PFSK-1 (cell line): ENCODE results near the gene INPP4B.

ENCODE experiments used
- FOXP2 ChIP-seq: optimal IDR thresholded peaks from 2 replicates; pipeline ENCODE3; 2011; ENCODE audit warnings: borderline replicate concordance, control low read depth, inconsistent platforms; ENCODE audit not compliant: insufficient read depth; ENCODE audit errors: extremely low read length, extremely low read depth
- POLR2AphosphoS5 ChIP-seq: IDR thresholded peaks from 2 replicates; pipeline ENCODE4 v1.6.1; 2012; ENCODE audit warnings: low read depth, mild to moderate bottlenecking, control low read depth, low read length, moderate library complexity
- SIN3A ChIP-seq: IDR thresholded peaks from 2 replicates; pipeline ENCODE4 v1.6.1; 2012; ENCODE audit warnings: mild to moderate bottlenecking, low read length, moderate library complexity, borderline replicate concordance; ENCODE audit not compliant: insufficient read depth
- TAF1 ChIP-seq: IDR thresholded peaks from 2 replicates; pipeline ENCODE4 v1.6.1; 2012; ENCODE audit warnings: low read length, control low read depth, borderline replicate concordance; ENCODE audit not compliant: insufficient read depth
- TF ChIP-seq, protein P1 (sequence below), 2 experiments: IDR thresholded peaks; 2 replicates each; pipeline versions ENCODE4 v1.6.1 to v1.8.0; 2011 to 2012; ENCODE audit warnings: low read depth in 2 of 2, low read length in 2 of 2, control low read depth in 1 of 2, inconsistent platforms in 1 of 2, mild to moderate bottlenecking in 1 of 2, moderate library complexity in 1 of 2; ENCODE audit not compliant: insufficient read depth in 1 of 2

DNA sequence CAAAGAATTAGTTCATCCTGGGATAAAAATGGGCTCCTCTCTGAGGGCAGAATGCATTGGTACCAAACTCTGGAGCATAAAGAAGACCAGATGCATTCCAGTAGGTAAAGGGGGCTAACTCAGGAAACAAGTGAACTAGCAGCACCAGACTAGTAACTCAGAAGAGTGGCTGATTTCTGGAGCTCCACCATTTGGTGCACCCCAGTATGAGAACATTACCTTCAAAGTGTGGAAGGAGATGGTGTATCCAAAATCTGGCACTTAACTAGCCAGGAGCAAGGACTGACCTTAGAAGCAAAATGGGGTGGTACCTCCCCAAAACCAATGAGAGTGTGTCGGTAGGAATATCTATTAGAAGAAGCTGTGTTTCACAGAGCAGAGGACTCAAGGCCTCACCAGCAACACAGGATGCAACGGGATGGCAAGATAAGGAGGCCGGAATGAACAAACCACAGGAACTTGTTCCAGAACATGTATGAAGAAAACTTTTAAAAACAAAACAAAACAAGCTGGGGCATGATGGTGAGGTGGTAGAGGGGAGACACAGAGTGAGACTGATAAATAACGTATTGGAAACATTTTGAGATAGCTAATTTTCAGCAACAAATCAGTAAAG is 142.3 kb downstream of the INPP4B start:
- no peak for TF ChIP-seq TAF1
- TF ChIP-seq POLR2AphosphoS5 = no peak
- TF ChIP-seq, protein P1, sequence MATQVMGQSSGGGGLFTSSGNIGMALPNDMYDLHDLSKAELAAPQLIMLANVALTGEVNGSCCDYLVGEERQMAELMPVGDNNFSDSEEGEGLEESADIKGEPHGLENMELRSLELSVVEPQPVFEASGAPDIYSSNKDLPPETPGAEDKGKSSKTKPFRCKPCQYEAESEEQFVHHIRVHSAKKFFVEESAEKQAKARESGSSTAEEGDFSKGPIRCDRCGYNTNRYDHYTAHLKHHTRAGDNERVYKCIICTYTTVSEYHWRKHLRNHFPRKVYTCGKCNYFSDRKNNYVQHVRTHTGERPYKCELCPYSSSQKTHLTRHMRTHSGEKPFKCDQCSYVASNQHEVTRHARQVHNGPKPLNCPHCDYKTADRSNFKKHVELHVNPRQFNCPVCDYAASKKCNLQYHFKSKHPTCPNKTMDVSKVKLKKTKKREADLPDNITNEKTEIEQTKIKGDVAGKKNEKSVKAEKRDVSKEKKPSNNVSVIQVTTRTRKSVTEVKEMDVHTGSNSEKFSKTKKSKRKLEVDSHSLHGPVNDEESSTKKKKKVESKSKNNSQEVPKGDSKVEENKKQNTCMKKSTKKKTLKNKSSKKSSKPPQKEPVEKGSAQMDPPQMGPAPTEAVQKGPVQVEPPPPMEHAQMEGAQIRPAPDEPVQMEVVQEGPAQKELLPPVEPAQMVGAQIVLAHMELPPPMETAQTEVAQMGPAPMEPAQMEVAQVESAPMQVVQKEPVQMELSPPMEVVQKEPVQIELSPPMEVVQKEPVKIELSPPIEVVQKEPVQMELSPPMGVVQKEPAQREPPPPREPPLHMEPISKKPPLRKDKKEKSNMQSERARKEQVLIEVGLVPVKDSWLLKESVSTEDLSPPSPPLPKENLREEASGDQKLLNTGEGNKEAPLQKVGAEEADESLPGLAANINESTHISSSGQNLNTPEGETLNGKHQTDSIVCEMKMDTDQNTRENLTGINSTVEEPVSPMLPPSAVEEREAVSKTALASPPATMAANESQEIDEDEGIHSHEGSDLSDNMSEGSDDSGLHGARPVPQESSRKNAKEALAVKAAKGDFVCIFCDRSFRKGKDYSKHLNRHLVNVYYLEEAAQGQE (IDR thresholded peaks at IDR 0.05; ENCODE audit: insufficient read depth in 1 of 2, low read depth in 2 of 2, low read length in 2 of 2) = no peak
- TF ChIP-seq SIN3A = no peak
- no peak for TF ChIP-seq FOXP2
